ENCODE results near the gene CNTFR.
"Not testable (repeated sequence)": the region's sequence is repeated elsewhere in the genome, so short reads cannot be mapped to it uniquely, and the experiment has no call there.

CNTFR gene

GRCh38 chr9:34589636-34590380 lies at the start of gene CNTFR:
CNTFR (minus strand) TSS chr9:34589724; CDS start chr9:34568981, 20,743 bp downstream.
- DNase-seq (ENCODE audit: low spot score): peak; percentile 78

- not testable (repeated sequence) for DNase-seq (ENCODE audit: low spot score)
These were observed 49.8 kb upstream of the CNTFR start for GRCh38 chr9:34639322-34639721.

- no peak for DNase-seq (ENCODE audit: low spot score)
These were observed 48.6 kb upstream of the CNTFR start for GRCh38 chr9:34638138-34638445.

GRCh38 chr9:34637356-34638137 lies 48.0 kb upstream of the CNTFR start, which contains the start of gene SIGMAR1:
SIGMAR1 (minus strand) TSS chr9:34637787; CDS start chr9:34637697, 90 bp downstream.
- DNase-seq (ENCODE audit: low spot score): peak; percentile 94

GRCh38 chr9:34636791-34637355 lies 47.3 kb upstream of the CNTFR start:
- DNase-seq (ENCODE audit: low spot score): no peak

GRCh38 chr9:34635556-34635955 lies 46.0 kb upstream of the CNTFR start:
- no peak for DNase-seq (ENCODE audit: low spot score)

- no peak for DNase-seq (ENCODE audit: low spot score)
These were observed 45.2 kb upstream of the CNTFR start for GRCh38 chr9:34634551-34635248.

- peak; percentile 89 for DNase-seq (ENCODE audit: low spot score)
These were observed 44.5 kb upstream of the CNTFR start for GRCh38 chr9:34633851-34634550.

GRCh38 chr9:34633166-34633565 lies 43.6 kb upstream of the CNTFR start:
- DNase-seq (ENCODE audit: low spot score): no peak

- no peak for DNase-seq (ENCODE audit: low spot score)
These were observed 41.1 kb upstream of the CNTFR start for GRCh38 chr9:34630402-34631154.

GRCh38 chr9:34629491-34629808 lies 39.9 kb upstream of the CNTFR start:
- DNase-seq (ENCODE audit: low spot score): no peak

GRCh38 chr9:34628656-34629490 lies 39.3 kb upstream of the CNTFR start, which contains the start of gene ARID3C:
ARID3C (minus strand) TSS chr9:34629066; CDS start chr9:34628014, 1,052 bp downstream.
- DNase-seq (ENCODE audit: low spot score): no peak

- DNase-seq (ENCODE audit: low spot score): no peak
These were observed 38.5 kb upstream of the CNTFR start for GRCh38 chr9:34627716-34628655.

- no peak for DNase-seq (ENCODE audit: low spot score)
These were observed 35.6 kb upstream of the CNTFR start for GRCh38 chr9:34625186-34625486.

- DNase-seq (ENCODE audit: low spot score): no peak
These were observed 35.1 kb upstream of the CNTFR start for GRCh38 chr9:34624475-34625185.

- no peak for DNase-seq (ENCODE audit: low spot score)
These were observed 34.1 kb upstream of the CNTFR start for GRCh38 chr9:34623374-34624235.
